ENCODE data around the gene NF1.

DNA sequence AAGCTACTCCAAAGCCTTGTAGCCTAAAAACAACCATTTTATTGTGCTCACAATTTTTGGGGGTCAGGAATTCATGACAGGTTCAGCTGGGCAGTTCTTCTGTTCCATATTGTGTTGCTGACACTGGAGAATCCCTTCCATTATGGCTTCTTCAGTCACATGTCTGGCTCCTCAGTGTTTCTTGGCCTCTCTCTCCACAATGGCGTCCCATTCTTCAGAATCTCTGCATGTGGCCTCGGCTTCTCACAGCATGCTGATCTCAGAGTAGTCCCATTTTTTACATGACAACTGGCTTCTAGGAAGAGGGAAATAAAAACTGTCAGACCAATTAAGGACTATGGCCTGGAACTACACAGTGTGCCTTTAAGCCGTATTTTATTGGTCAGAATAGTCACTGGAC lies 49.7 kb downstream of the NF1 start:
- TF ChIP-seq ZNF589 (CRISPR knock-in tag; conservative IDR thresholded peaks at IDR 0.05) (no peak), EP300 (IDR thresholded peaks at IDR 0.05; ENCODE audit: low read depth in 2 of 2, low read length in 2 of 2) (no peak), EP300 (CRISPR knock-in tag; IDR thresholded peaks at IDR 0.05; ENCODE audit: borderline replicate concordance) (no peak), RXRA (CRISPR knock-in tag; IDR thresholded peaks at IDR 0.05) (no peak), ARID3A (IDR thresholded peaks at IDR 0.05; ENCODE audit: low read depth, low read length) (no peak), ZBTB33 (CRISPR knock-in tag; IDR thresholded peaks at IDR 0.05) (no peak), SMAD3 (CRISPR knock-in tag; IDR thresholded peaks at IDR 0.05) (no peak), ZNF354B (CRISPR knock-in tag; IDR thresholded peaks at IDR 0.05) (no peak)
- TF ChIP-seq, protein P1, sequence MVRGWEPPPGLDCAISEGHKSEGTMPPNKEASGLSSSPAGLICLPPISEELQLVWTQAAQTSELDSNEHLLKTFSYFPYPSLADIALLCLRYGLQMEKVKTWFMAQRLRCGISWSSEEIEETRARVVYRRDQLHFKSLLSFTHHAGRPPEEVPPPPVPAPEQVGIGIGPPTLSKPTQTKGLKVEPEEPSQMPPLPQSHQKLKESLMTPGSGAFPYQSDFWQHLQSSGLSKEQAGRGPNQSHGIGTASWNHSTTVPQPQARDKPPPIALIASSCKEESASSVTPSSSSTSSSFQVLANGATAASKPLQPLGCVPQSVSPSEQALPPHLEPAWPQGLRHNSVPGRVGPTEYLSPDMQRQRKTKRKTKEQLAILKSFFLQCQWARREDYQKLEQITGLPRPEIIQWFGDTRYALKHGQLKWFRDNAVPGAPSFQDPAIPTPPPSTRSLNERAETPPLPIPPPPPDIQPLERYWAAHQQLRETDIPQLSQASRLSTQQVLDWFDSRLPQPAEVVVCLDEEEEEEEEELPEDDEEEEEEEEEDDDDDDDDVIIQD (CRISPR knock-in tag; IDR thresholded peaks at IDR 0.05; ENCODE audit: low read depth), result no peak
